Natural killer cell (primary cell): ENCODE results near the gene TPPP2. TPM values are rescaled to one million over a fixed set of nuclear protein-coding genes. Genes with fewer than 3 reads are reported as not detected.

Experiments
- ATAC-seq, 3 donors: fragments of 150-1000 bp in 2 of 3; fragments of 200-7000 bp in 1 of 3; cut with Tn5 transposase; 1 replicate in 1 of 3; 2 replicates in 2 of 3; pipeline ENCODE4 v1.10.0; 2021; ENCODE audit warnings: mild to moderate bottlenecking in 2 of 3, moderate library complexity in 2 of 3
- DNase-seq, 2 donors: peaks; one replicate each; pipeline versions ENCODE4 v3.0.0 to v3.0.0-alpha.2; 2013 to 2021; ENCODE audit warnings: mixed read lengths in 1 of 2
- H3K27ac ChIP-seq: one replicate; pipeline ENCODE4 v1.5.1; 2013; ENCODE audit warnings: mild to moderate bottlenecking, low read length
- H3K27me3 ChIP-seq: one replicate; pipeline ENCODE4 v1.6.1; 2013; ENCODE audit warnings: low read length; ENCODE audit not compliant: control insufficient read depth, insufficient read depth
- H3K36me3 ChIP-seq: one replicate; pipeline ENCODE4 v1.6.1; 2013; ENCODE audit warnings: low read length; ENCODE audit not compliant: control insufficient read depth, insufficient read depth
- H3K4me1 ChIP-seq: one replicate; pipeline ENCODE4 v1.6.1; 2013; ENCODE audit warnings: low read length; ENCODE audit not compliant: control insufficient read depth, insufficient read depth
- H3K4me3 ChIP-seq: one replicate; pipeline ENCODE4 v1.5.1; 2013; ENCODE audit warnings: low read length
- H3K9me3 ChIP-seq: one replicate; pipeline ENCODE4 v1.6.1; 2013; ENCODE audit warnings: low read length; ENCODE audit not compliant: control insufficient read depth, insufficient read depth
- H3K27ac Mint-ChIP-seq, 2 donors: one replicate each; pipeline ENCODE4 v1.8.0; 2022; ENCODE audit warnings: mild to moderate bottlenecking in 2 of 2, mixed read lengths in 2 of 2, moderate library complexity in 1 of 2
- H3K27me3 Mint-ChIP-seq, 2 donors: one replicate each; pipeline ENCODE4 v1.8.0; 2022; ENCODE audit warnings: low read depth in 2 of 2, mixed read lengths in 2 of 2
- H3K36me3 Mint-ChIP-seq: one replicate; pipeline ENCODE4 v1.8.0; 2022; ENCODE audit warnings: mixed read lengths
- H3K4me1 Mint-ChIP-seq, 2 donors: one replicate each; pipeline ENCODE4 v1.8.0; 2022; ENCODE audit warnings: mixed read lengths in 2 of 2
- H3K4me3 Mint-ChIP-seq: one replicate; pipeline ENCODE4 v1.8.0; 2022; ENCODE audit warnings: mild to moderate bottlenecking, moderate library complexity, mixed read lengths
- H3K9me3 Mint-ChIP-seq, 2 donors: one replicate each; pipeline ENCODE4 v1.8.0; 2022; ENCODE audit warnings: mixed read lengths in 2 of 2
- WGBS: methylation state at CpG from one replicate; pipeline ENCODE4 v1.1.7; 2013; ENCODE audit warnings: missing lambda C conversion rate; ENCODE audit not compliant: insufficient coverage; 5-methylcytosine and 5-hydroxymethylcytosine counted together
- intact Hi-C: fragments of 100-400 bp; cut with micrococcal nuclease; formaldehyde crosslinking; loops from one replicate; pipeline ENCODE4 v1.14.2; 2022
- total RNA-seq, 4 donors: library from RNA; stranded (reverse); fragments of 120-200 nt in 1 of 4; gene quantifications; one replicate each; pipeline versions ENCODE4 v1.2.3 to v1.2.4, GENCODE V29; 2013 to 2022
- TF ChIP-seq, protein P1 (sequence below): fragments of 200-600 bp; IDR thresholded peaks from one replicate; pipeline ENCODE4 v1.8.0; 2022; ENCODE audit warnings: antibody characterized with exemption

Gene TPPP2
- total RNA-seq, 3 donors from 2014 or later (not counting 1 experiment from before 2014, with no cell fraction given) = not detected

DNA sequence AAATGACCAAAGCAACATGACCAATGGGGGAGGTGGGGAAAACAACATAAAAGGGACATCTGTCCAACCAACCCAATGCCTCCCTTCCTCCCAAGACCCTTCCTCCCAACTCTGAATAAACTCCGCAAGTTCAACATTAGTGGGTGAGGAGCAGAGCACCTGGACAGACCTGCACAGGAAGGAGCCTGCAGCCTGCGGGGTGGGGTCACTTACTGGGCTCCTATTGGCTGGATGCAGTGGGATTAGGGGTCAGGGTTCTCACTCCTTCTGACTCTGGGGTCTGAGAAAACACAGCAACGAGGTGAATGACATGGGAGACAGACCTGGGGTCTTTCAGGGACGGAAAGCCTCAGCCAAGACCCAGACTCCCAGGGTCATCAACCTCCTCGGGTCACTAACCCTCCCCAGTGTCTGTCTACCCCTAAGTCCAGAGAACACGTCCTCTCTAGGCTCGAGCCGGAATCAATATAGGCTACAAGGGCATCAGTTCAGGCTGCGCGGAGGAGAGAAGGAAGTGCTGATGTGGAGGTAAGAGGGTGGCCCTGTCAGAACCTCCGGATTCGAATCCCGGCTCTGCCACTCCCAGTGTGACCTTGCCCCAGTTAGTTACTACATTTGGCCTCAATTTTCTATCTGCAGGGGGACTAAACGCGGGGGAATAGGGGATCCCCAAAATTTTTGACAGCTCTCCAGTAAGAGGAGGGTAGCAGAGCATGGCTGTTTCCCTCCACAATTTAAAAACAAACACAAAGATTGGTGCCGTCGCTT, 6.0 kb upstream of the TPPP2 start:
- Histone ChIP-seq H3K36me3 (no peaks in the 10 kb centered on the region), H3K27ac (no peak overlapping the region), H3K9me3 (no peaks in the 10 kb centered on the region), H3K4me1 (peaks cover 23% of the 10 kb centered on the region), H3K4me3 (peak overlapping the region; percentile 81), H3K27me3 (peaks cover 2% of the 10 kb centered on the region)
- H3K36me3 Mint-ChIP-seq = no peaks in the 10 kb centered on the region
- H3K27me3 Mint-ChIP-seq = peaks cover 0 to 15% of the 10 kb centered on the region in 2 donors
- intact Hi-C loops = no loop called here
- no peaks in the 10 kb centered on the region for H3K9me3 Mint-ChIP-seq
- peak in 1 of 3 donors; percentile 7 for ATAC-seq
- H3K4me3 Mint-ChIP-seq = peak overlapping the region; percentile 80
- WGBS = 27% methylated on average over 17 of the region's 17 CpGs
- TF ChIP-seq, protein P1, sequence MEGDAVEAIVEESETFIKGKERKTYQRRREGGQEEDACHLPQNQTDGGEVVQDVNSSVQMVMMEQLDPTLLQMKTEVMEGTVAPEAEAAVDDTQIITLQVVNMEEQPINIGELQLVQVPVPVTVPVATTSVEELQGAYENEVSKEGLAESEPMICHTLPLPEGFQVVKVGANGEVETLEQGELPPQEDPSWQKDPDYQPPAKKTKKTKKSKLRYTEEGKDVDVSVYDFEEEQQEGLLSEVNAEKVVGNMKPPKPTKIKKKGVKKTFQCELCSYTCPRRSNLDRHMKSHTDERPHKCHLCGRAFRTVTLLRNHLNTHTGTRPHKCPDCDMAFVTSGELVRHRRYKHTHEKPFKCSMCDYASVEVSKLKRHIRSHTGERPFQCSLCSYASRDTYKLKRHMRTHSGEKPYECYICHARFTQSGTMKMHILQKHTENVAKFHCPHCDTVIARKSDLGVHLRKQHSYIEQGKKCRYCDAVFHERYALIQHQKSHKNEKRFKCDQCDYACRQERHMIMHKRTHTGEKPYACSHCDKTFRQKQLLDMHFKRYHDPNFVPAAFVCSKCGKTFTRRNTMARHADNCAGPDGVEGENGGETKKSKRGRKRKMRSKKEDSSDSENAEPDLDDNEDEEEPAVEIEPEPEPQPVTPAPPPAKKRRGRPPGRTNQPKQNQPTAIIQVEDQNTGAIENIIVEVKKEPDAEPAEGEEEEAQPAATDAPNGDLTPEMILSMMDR = no peak
- peak in 1 of 2 donors; percentile 47 for DNase-seq
- peak overlapping the region in 1 of 2 donors; percentile 67 for H3K27ac Mint-ChIP-seq
- peaks cover 7 to 13% of the 10 kb centered on the region in 2 donors for H3K4me1 Mint-ChIP-seq

DNA sequence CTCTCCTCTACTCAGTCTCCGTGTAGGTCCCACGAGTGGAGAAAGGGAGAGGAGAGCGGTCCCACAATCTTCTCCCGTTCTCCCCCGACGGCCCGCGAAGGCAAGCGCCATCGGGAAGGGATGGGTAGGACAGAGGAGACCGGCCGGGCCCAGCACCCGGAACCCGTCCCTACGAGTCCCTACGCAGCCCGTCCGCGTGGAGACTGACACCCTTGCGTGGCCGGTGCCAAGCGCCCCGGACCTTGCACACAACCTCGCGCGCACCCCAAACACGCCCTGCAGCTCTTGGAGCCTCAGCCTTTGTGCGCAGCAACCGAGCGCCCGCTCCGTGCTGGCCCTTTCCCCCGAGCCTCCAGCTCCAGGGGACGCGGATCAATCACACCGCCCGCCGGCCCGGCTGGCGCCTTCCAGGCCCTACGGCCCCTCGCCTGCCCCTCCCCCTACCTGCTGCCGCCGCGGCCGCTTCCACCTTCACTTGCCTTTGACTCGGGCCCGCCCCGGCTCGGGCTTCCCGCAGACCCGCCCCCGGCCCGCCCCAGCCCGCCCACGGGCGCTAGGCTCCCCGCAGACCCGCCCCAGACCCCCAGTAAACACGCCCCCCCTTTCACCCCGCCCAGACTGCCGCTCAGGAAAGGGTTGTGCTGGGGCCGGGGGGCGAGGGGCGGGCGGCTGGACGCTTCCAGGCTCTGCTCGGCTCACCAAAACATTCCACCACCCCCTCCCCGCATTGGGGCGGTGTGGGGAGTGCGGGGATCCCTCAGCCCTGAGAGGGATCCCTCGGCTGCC, 5.2 kb upstream of the TPPP2 start, which contains the start of gene NDRG2:
Gene NDRG2, minus strand, starts transcription at position 477 of the 786 bp plus-strand sequence. CDS start 1,746 bp downstream, outside the sequence.
- Histone ChIP-seq H3K27me3 (peaks cover 2% of the 10 kb centered on the region), H3K27ac (no peak within 1 kb of the TSS), H3K4me1 (peaks cover 23% of the 10 kb centered on the region), H3K36me3 (no peaks in the 10 kb centered on the region), H3K9me3 (no peaks in the 10 kb centered on the region), H3K4me3 (peak within 1 kb of the TSS; percentile 81)
- H3K27me3 Mint-ChIP-seq = peaks cover 0 to 15% of the 10 kb centered on the region in 2 donors
- intact Hi-C loops = no loop called here
- H3K4me3 Mint-ChIP-seq = peak within 1 kb of the TSS; percentile 84
- peaks cover 7 to 13% of the 10 kb centered on the region in 2 donors for H3K4me1 Mint-ChIP-seq
- peak within 1 kb of the TSS in 1 of 2 donors; percentile 67 for H3K27ac Mint-ChIP-seq
- 2% methylated on average over 55 of the region's 72 CpGs for WGBS
- H3K9me3 Mint-ChIP-seq = no peaks in the 10 kb centered on the region
- DNase-seq (peak; percentile 56 to 85), ATAC-seq (peak; percentile 84 to 90 (median 89))
- H3K36me3 Mint-ChIP-seq = no peaks in the 10 kb centered on the region
- TF ChIP-seq, protein P1 = no peak

DNA sequence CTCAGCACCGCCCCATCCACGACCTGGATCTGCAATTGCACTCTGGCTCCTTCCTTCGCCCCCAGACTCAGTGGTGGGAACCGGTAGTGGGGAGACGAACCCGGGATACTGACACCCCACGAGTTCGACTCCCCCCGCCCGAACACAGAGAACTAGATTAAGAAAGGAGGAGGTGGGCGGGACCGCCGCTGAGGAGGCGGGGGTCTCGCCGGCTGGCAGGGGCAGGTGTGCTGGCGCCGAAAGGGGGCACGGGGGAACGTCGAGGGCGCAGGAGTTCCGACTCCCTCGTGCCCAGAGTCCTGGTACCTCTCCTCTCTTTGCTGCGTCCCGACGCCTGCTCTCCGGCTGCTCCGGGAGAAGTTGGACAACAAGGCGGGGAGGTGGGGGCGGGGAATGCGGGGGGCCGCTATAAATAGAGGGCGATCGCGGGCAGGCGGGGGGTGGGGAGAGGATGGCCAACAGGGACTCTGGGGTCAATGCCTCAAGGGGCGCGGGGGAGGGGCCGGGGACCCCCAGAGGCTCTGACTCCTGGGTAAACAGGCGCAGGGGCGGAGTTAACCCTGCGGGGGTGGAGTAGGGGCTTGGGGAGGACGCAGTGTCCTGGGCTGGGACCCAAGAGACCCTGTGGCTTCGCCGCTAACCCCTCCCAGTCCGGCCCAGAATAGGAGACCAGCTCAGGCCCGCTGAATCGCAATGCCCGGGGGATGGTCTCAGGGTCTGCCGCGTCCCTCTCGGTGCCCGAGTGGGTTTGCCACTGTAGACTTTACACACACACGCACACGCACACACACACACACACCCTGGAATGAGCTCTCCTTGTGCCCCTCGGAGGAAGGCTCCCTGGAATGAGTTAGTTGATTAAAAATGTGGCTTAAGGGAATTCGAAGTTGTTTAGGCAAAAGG, 4.4 kb upstream of the TPPP2 start:
- Histone ChIP-seq H3K4me1 (peaks cover 23% of the 10 kb centered on the region), H3K4me3 (peak overlapping the region; percentile 62), H3K27me3 (peaks cover 2% of the 10 kb centered on the region), H3K9me3 (no peaks in the 10 kb centered on the region), H3K36me3 (no peaks in the 10 kb centered on the region), H3K27ac (no peak overlapping the region)
- peak in 1 of 2 donors; percentile 23 for DNase-seq
- Mint-ChIP-seq H3K4me3 (peak overlapping the region; percentile 84), H3K27ac (peak overlapping the region in 1 of 2 donors; percentile 67), H3K27me3 (peaks cover 0 to 15% of the 10 kb centered on the region in 2 donors), H3K4me1 (peaks cover 7 to 13% of the 10 kb centered on the region in 2 donors), H3K9me3 (no peaks in the 10 kb centered on the region), H3K36me3 (no peaks in the 10 kb centered on the region)
- TF ChIP-seq, protein P1 = no peak
- WGBS = 11% methylated on average over 55 of the region's 58 CpGs
- ATAC-seq = no peak
- intact Hi-C loops = no loop called here
